T-cell (primary cell): ENCODE data around the gene PFAS. TPM values are rescaled to one million over a fixed set of nuclear protein-coding genes. Genes with fewer than 3 reads are reported as not detected.

Source experiments
- ATAC-seq, 4 experiments: fragments of 200-7000 bp in 3 of 4; fragments of 150-1000 bp in 1 of 4; cut with Tn5 transposase; replicated peaks in 1 of 4; 1 replicate in 3 of 4; 2 replicates in 1 of 4; pipeline ENCODE4 v1.10.0; 2021; ENCODE audit warnings: moderate library complexity in 3 of 4, mild to moderate bottlenecking in 2 of 4, moderate number of reproducible peaks in 1 of 4
- CTCF ChIA-PET, 2 donors: fragments of 300-600 bp; sonication (Branson Sonifier 250); formaldehyde crosslinking; loops; one replicate each; lab custom pipeline; 2022; ENCODE audit warnings: antibody characterized with exemption in 2 of 2; lab: Charles Lee
- POLR2A ChIA-PET, 2 donors: fragments of 300-600 bp; sonication (Branson Sonifier 250); formaldehyde crosslinking; loops; one replicate each; lab custom pipeline; 2022; ENCODE audit warnings: antibody characterized with exemption in 2 of 2; lab: Charles Lee
- DNase-seq, 35 experiments: peaks; one replicate each; pipeline versions ENCODE4 v3.0.0 to v3.0.0-alpha.2; 2013 to 2023
- H3K27ac ChIP-seq: one replicate; pipeline ENCODE4 v1.5.1; 2013; ENCODE audit warnings: low read length
- H3K27me3 ChIP-seq, 2 experiments: replicated peaks in 1 of 2; 1 replicate in 1 of 2; 2 replicates in 1 of 2; pipeline versions ENCODE4 v1.6.1 to v1.7.0; 2013; ENCODE audit warnings: low read length in 1 of 2, mixed read lengths in 1 of 2; ENCODE audit not compliant: control insufficient read depth in 2 of 2, insufficient read depth in 2 of 2; ENCODE audit errors: extremely low read depth in 1 of 2
- H3K36me3 ChIP-seq, 2 donors: 1 replicate in 1 of 2; 2 replicates in 1 of 2; pipeline versions ENCODE4 v1.6.1 to v1.7.0; 2013; ENCODE audit warnings: low read length in 1 of 2; ENCODE audit not compliant: control insufficient read depth in 2 of 2, insufficient read depth in 1 of 2; ENCODE audit errors: extremely low read depth in 1 of 2
- H3K4me1 ChIP-seq, 2 experiments: 1 replicate in 1 of 2; 2 replicates in 1 of 2; pipeline versions ENCODE4 v1.6.1 to v1.7.0; 2013; ENCODE audit warnings: low read length in 2 of 2, mixed read lengths in 1 of 2; ENCODE audit not compliant: insufficient read depth in 2 of 2, control insufficient read depth in 1 of 2; ENCODE audit errors: extremely low read depth in 1 of 2
- H3K4me3 ChIP-seq, 2 donors: 1 replicate in 1 of 2; 2 replicates in 1 of 2; pipeline versions ENCODE4 v1.5.1 to v1.7.0; 2013; ENCODE audit warnings: mild to moderate bottlenecking in 2 of 2, low read length in 1 of 2, moderate library complexity in 1 of 2; ENCODE audit not compliant: control insufficient read depth in 1 of 2; ENCODE audit errors: extremely low read depth in 1 of 2
- H3K9me3 ChIP-seq: 2 replicates; pipeline ENCODE4 v1.7.0; 2013
- H3K27ac Mint-ChIP-seq, 2 donors: one replicate each; pipeline ENCODE4 v1.8.0; 2020 to 2021; ENCODE audit warnings: mild to moderate bottlenecking in 2 of 2, mixed read lengths in 2 of 2
- H3K27me3 Mint-ChIP-seq, 2 donors: one replicate each; pipeline ENCODE4 v1.8.0; 2021 to 2022; ENCODE audit warnings: mixed read lengths in 2 of 2
- H3K36me3 Mint-ChIP-seq: one replicate; pipeline ENCODE4 v1.8.0; 2021; ENCODE audit warnings: mixed read lengths
- H3K4me1 Mint-ChIP-seq, 3 donors: one replicate each; pipeline ENCODE4 v1.8.0; 2020 to 2022; ENCODE audit warnings: mixed read lengths in 3 of 3, mild to moderate bottlenecking in 1 of 3
- H3K4me3 Mint-ChIP-seq, 3 donors: one replicate each; pipeline ENCODE4 v1.8.0; 2020 to 2022; ENCODE audit warnings: mild to moderate bottlenecking in 3 of 3, mixed read lengths in 3 of 3, moderate library complexity in 3 of 3
- H3K9me3 Mint-ChIP-seq, 3 donors: one replicate each; pipeline ENCODE4 v1.8.0; 2020 to 2022; ENCODE audit warnings: mixed read lengths in 3 of 3
- WGBS: methylation state at CpG from one replicate; pipeline ENCODE4 v1.1.5; 2013; ENCODE audit warnings: missing lambda C conversion rate; ENCODE audit not compliant: insufficient coverage; 5-methylcytosine and 5-hydroxymethylcytosine counted together
- total RNA-seq, 35 experiments: library from RNA in 6 of 35; stranded (reverse) in 6 of 35; fragments of 120-200 nt in 1 of 35; gene quantifications; one replicate each; pipeline versions ENCODE4 v1.2.1 to v1.2.4 and lab custom pipeline; 2013 to 2026

The PFAS gene
- total RNA-seq (10 to 100 TPM; 31.5 to 52.4 (median 37.8) TPM), total RNA-seq (lab: John Stamatoyannopoulos, UW) (17.3 to 331 (median 36.2) reads per million in 29 experiments)
- total RNA-seq (2013): 23.3 TPM

- Histone ChIP-seq H3K4me3 (peak within 1 kb of the TSS; percentile 81 to 91), H3K36me3 (peaks cover 0 to 11% of the 10 kb centered on the region in 2 donors), H3K27ac (peak within 1 kb of the TSS; percentile 99), H3K27me3 (no peaks in the 10 kb centered on the region), H3K9me3 (no peaks in the 10 kb centered on the region), H3K4me1 (peaks cover 22 to 46% of the 10 kb centered on the region in 2 experiments)
- H3K27me3 Mint-ChIP-seq: no peaks in the 10 kb centered on the region
- DNase-seq (peak; percentile 85 to 98 (median 93)), ATAC-seq (peak; percentile 42 to 64 (median 61))
- peaks cover 17% of the 10 kb centered on the region for H3K36me3 Mint-ChIP-seq
- H3K9me3 Mint-ChIP-seq: no peaks in the 10 kb centered on the region
- ChIA-PET CTCF (interaction anchor here in 1 of 2 donors (0.8 to 3.0 kb wide), 8 partner anchors 22 to 130 kb away, joined by 3 to 17 read pairs (median 4); partner anchors contain the start of genes BORCS6, RANGRF and SLC25A35), POLR2A (interaction anchor here (0.6 to 2.6 kb wide), 7 partner anchors 23 to 424 kb away, joined by 3 to 14 read pairs (median 4); partner anchors contain the start of genes BORCS6 (in 1 of the 2) and RANGRF (in 1 of the 2))
- peak within 1 kb of the TSS; percentile 99 to 100 (median 99) for H3K4me3 Mint-ChIP-seq
- peaks cover 48 to 63% (median 48%) of the 10 kb centered on the region in 3 donors for H3K4me1 Mint-ChIP-seq
- peak within 1 kb of the TSS; percentile 97 to 98 for H3K27ac Mint-ChIP-seq
- under 1% methylated on average over 53 of the region's 58 CpGs for WGBS
Measured at GRCh38 chr17:8248751-8249607, at the start of gene PFAS. PFAS (plus strand) TSS chr17:8249289; CDS start chr17:8253938, 4,649 bp downstream.

- Histone ChIP-seq H3K27me3 (no peaks in the 10 kb centered on the region), H3K4me1 (peaks cover 1 to 10% of the 10 kb centered on the region in 2 experiments), H3K36me3 (no peaks in the 10 kb centered on the region), H3K4me3 (no peak overlapping the region), H3K27ac (no peak overlapping the region), H3K9me3 (no peaks in the 10 kb centered on the region)
- 98% methylated on average over 10 of the region's 19 CpGs for WGBS
- Mint-ChIP-seq H3K9me3 (no peaks in the 10 kb centered on the region), H3K4me3 (no peak overlapping the region), H3K4me1 (peaks cover 6 to 10% (median 9%) of the 10 kb centered on the region in 3 donors), H3K27me3 (no peaks in the 10 kb centered on the region), H3K27ac (no peak overlapping the region), H3K36me3 (no peaks in the 10 kb centered on the region)
- ChIA-PET POLR2A (no interaction called here), CTCF (interaction anchor here in 1 of 2 donors (0.7 kb wide), 1 partner anchor 9 kb away, joined by 3 read pairs; no protein-coding TSS in a partner anchor)
- ATAC-seq (no peak), DNase-seq (no peak)
Measured at GRCh38 chr17:8204761-8205555, 44.1 kb upstream of the PFAS start.

DNA sequence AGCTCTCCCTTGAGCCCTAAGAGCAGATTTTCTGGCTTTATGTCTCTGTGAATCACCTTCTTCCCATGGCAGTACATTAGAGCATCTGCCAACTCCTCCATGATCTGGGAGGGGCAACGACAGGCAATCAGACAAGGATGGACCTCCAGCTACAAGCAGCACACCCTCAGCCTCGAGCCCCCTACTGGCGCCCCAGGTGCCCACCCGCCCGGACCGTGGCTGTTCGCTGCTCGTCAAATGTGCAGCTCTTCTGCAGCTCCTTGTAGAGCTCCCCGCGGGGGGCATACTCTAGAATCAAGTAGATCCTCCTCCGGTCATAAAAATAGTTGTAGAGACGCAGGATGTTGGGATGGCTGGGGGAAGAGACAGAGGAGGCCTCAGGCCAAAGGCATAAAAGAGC lies 42.6 kb upstream of the PFAS start:
- Mint-ChIP-seq H3K9me3 (no peaks in the 10 kb centered on the region), H3K27me3 (no peaks in the 10 kb centered on the region), H3K36me3 (no peaks in the 10 kb centered on the region), H3K27ac (no peak overlapping the region), H3K4me1 (peaks cover 15 to 20% (median 19%) of the 10 kb centered on the region in 3 donors), H3K4me3 (no peak overlapping the region)
- no peaks in the 10 kb centered on the region for H3K36me3 ChIP-seq
- peaks cover 2 to 17% of the 10 kb centered on the region in 2 experiments for H3K4me1 ChIP-seq
- WGBS: 98% methylated on average over 11 of the region's 12 CpGs
- H3K27me3 ChIP-seq: no peaks in the 10 kb centered on the region
- ATAC-seq (no peak), DNase-seq (no peak)
- no peaks in the 10 kb centered on the region for H3K9me3 ChIP-seq
- H3K27ac ChIP-seq: no peak overlapping the region
- ChIA-PET CTCF (no interaction called here), POLR2A (interaction anchor here in 1 of 2 donors (1.1 kb wide), 1 partner anchor 18 kb away, joined by 8 read pairs; no protein-coding TSS in a partner anchor)
- no peak overlapping the region for H3K4me3 ChIP-seq

DNA sequence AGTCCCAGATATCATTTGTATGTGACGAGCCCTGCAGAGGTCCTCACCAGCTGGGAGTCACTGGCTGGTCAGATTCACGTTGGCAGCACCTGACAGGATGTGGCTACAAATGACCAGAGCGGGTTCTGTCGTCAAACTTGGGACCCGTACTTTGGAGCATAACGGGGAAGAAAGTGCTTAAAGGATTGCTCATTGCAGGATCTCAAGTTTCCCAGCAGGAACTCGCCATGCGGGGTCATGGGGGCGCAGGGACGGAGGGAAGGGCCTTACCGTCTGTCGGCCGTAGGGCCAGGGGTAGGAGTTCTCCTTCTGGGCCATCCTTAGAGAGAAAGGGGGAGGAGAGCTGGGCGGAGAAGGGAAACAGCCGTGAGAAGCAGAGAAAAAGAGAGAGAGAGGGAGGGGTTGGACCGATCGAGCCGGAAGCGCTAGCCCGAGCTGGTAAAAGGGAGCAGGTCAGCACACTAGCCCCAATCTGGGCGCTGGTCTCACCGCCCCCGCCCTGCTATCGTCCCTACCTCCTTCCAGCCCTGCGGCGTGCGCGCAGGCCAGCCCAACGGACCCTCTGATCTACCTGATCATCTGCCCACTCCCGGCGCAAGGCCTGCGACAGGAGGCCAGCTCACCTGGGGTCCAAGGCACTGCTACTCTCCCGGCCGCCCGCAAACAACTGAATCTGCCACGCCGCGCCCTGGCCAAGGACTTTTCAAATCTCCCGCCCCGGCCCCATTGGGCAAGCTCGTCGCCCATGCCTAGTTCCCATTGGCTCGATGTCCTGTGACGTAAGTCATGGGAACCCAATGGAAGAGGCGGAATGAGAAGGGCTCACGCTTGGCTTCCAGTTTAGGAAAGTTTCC lies 39.0 kb upstream of the PFAS start, which contains the start of gene AURKB:
TSS of gene AURKB (minus strand) at position 669 of the 854 bp plus-strand sequence. CDS start at position 318, 351 bp downstream.
- H3K36me3 ChIP-seq: no peaks in the 10 kb centered on the region
- peak; percentile 74 to 98 (median 91) for DNase-seq
- 3% methylated on average over 33 of the region's 46 CpGs for WGBS
- H3K4me1 ChIP-seq: peaks cover 2 to 17% of the 10 kb centered on the region in 2 experiments
- ATAC-seq: peak; percentile 98 to 100 (median 100)
- no peaks in the 10 kb centered on the region for H3K9me3 Mint-ChIP-seq
- no peaks in the 10 kb centered on the region for H3K27me3 ChIP-seq
- no peaks in the 10 kb centered on the region for H3K27me3 Mint-ChIP-seq
- peak within 1 kb of the TSS; percentile 59 to 78 for H3K4me3 ChIP-seq
- peaks cover 15 to 23% (median 19%) of the 10 kb centered on the region in 3 donors for H3K4me1 Mint-ChIP-seq
- H3K4me3 Mint-ChIP-seq: peak within 1 kb of the TSS; percentile 84 to 88 (median 86)
- H3K36me3 Mint-ChIP-seq: no peaks in the 10 kb centered on the region
- CTCF ChIA-PET: interaction anchor here in 1 of 2 donors (0.6 to 2.0 kb wide), 4 partner anchors 12 to 37 kb away, joined by 3 to 7 read pairs (median 5); no protein-coding TSS in a partner anchor
- H3K9me3 ChIP-seq: no peaks in the 10 kb centered on the region
- peak within 1 kb of the TSS; percentile 79 to 89 for H3K27ac Mint-ChIP-seq
- peak within 1 kb of the TSS; percentile 74 for H3K27ac ChIP-seq
- POLR2A ChIA-PET: interaction anchor here (0.7 to 1.5 kb wide), 7 partner anchors 11 to 91 kb away, joined by 3 to 10 read pairs (median 3); partner anchors contain the start of gene BORCS6 (in 1 of the 2)

GRCh38 chr17:8210761-8211458 lies 38.2 kb upstream of the PFAS start:
- ChIA-PET POLR2A (interaction anchor here (0.7 to 1.5 kb wide), 6 partner anchors 10 to 70 kb away, joined by 3 to 10 read pairs (median 4); partner anchors contain the start of gene BORCS6 (in 1 of the 2)), CTCF (interaction anchor here in 1 of 2 donors (0.6 to 2.0 kb wide), 4 partner anchors 11 to 36 kb away, joined by 3 to 7 read pairs (median 5); no protein-coding TSS in a partner anchor)
- Mint-ChIP-seq H3K4me3 (peak overlapping the region; percentile 84 to 88 (median 86)), H3K4me1 (peaks cover 15 to 23% (median 19%) of the 10 kb centered on the region in 3 donors), H3K27me3 (no peaks in the 10 kb centered on the region), H3K36me3 (no peaks in the 10 kb centered on the region), H3K27ac (peak overlapping the region; percentile 79 to 89), H3K9me3 (no peaks in the 10 kb centered on the region)
- Histone ChIP-seq H3K4me1 (peaks cover 2 to 17% of the 10 kb centered on the region in 2 experiments), H3K9me3 (no peaks in the 10 kb centered on the region), H3K27me3 (no peaks in the 10 kb centered on the region), H3K27ac (peak overlapping the region; percentile 74), H3K36me3 (no peaks in the 10 kb centered on the region), H3K4me3 (peak overlapping the region; percentile 59 to 78)
- 13% methylated on average over 7 of the region's 22 CpGs for WGBS
- ATAC-seq (peak in 1 of 4 experiments; percentile 10), DNase-seq (no peak)
